Neural cell (in vitro differentiated cells): ENCODE data around the gene STRAP. TPM values are rescaled to one million over a fixed set of nuclear protein-coding genes. Genes with fewer than 3 reads are reported as not detected.

Experiments
- H2AFZ ChIP-seq: fragments of 200-600, 300-800 bp; sonication (generic), shearing (Covaris generic); 2 replicates; pipeline ENCODE4 v1.6.0; 2014; ENCODE audit warnings: low read depth, mild to moderate bottlenecking, antibody characterized with exemption, low read length, moderate library complexity
- H3F3A ChIP-seq: fragments of 200-600 bp; shearing (Covaris generic); 2 replicates; pipeline ENCODE4 v1.6.1; 2016; ENCODE audit warnings: mild to moderate bottlenecking, moderate library complexity, mixed read lengths, antibody characterized with exemption, low read length; ENCODE audit not compliant: insufficient read depth, poor library complexity, severe bottlenecking
- H3K27ac ChIP-seq: fragments of 200-600, 300-800 bp; sonication (generic), shearing (Covaris generic); 2 replicates; pipeline ENCODE4 v1.5.1; 2014; ENCODE audit warnings: mild to moderate bottlenecking, low read length, moderate library complexity
- H3K27me3 ChIP-seq: fragments of 300-800, 200-600 bp; sonication (generic), shearing (Covaris generic); 2 replicates; pipeline ENCODE4 v1.6.0; 2014; ENCODE audit warnings: mild to moderate bottlenecking, low read depth, low read length, moderate library complexity; ENCODE audit not compliant: insufficient read depth
- H3K36me3 ChIP-seq: fragments of 300-800, 200-600 bp; sonication (generic), shearing (Covaris generic); 2 replicates; pipeline ENCODE4 v1.5.1; 2014; ENCODE audit warnings: mild to moderate bottlenecking, antibody characterized with exemption, low read length, moderate library complexity; ENCODE audit not compliant: insufficient read depth
- H3K4me2 ChIP-seq: fragments of 300-800, 200-600 bp; sonication (generic), shearing (Covaris generic); 2 replicates; pipeline ENCODE4 v1.6.0; 2014; ENCODE audit warnings: mild to moderate bottlenecking, low read length
- H3K4me3 ChIP-seq: fragments of 300-800, 200-600 bp; sonication (generic), shearing (Covaris generic); 2 replicates; pipeline ENCODE4 v1.5.1; 2014; ENCODE audit warnings: mild to moderate bottlenecking, low read length, moderate library complexity
- H3K79me2 ChIP-seq: fragments of 200-600 bp; shearing (Covaris generic); replicated peaks from 2 replicates; pipeline ENCODE4 v1.6.0; 2014; ENCODE audit warnings: mild to moderate bottlenecking, low read length, moderate library complexity; ENCODE audit not compliant: insufficient read depth
- H3K9ac ChIP-seq: fragments of 300-800, 200-600 bp; sonication (generic), shearing (Covaris generic); 2 replicates; pipeline ENCODE4 v1.6.1; 2016; ENCODE audit warnings: mild to moderate bottlenecking, low read length, mixed read lengths
- H3K9me2 ChIP-seq: fragments of 200-600 bp; shearing (Covaris generic); 2 replicates; pipeline ENCODE4 v1.6.1; 2016; ENCODE audit warnings: mild to moderate bottlenecking, low read length, mixed read lengths; ENCODE audit not compliant: insufficient read depth
- H3K9me3 ChIP-seq: fragments of 200-600, 300-800 bp; sonication (generic), shearing (Covaris generic); 2 replicates; pipeline ENCODE4 v1.6.1; 2016; ENCODE audit warnings: mild to moderate bottlenecking, mixed run types, low read length, moderate library complexity, mixed read lengths
- H4K20me1 ChIP-seq: fragments of 200-600 bp; shearing (Covaris generic); 2 replicates; pipeline ENCODE4 v1.6.1; 2016; ENCODE audit warnings: mild to moderate bottlenecking, mixed run types; ENCODE audit not compliant: insufficient read depth
- CTCF ChIP-seq: fragments of 450-650 bp; IDR thresholded peaks from 2 replicates; pipeline ENCODE4 v1.5.1; 2014; ENCODE audit warnings: antibody characterized with exemption, mild to moderate bottlenecking, moderate library complexity; ENCODE audit not compliant: poor library complexity, severe bottlenecking
- EP300 ChIP-seq: fragments of 450-650 bp; conservative IDR thresholded peaks from 2 replicates; pipeline ENCODE4 v1.6.1; 2014; ENCODE audit warnings: antibody characterized with exemption, mild to moderate bottlenecking, moderate library complexity; ENCODE audit not compliant: poor library complexity, severe bottlenecking
- EZH2 ChIP-seq: fragments of 200-600, 300-800 bp; shearing (Covaris generic), sonication (generic); IDR thresholded peaks from 2 replicates; pipeline ENCODE4 v1.6.1; 2014; ENCODE audit warnings: antibody characterized with exemption, low read length, borderline replicate concordance, mild to moderate bottlenecking; ENCODE audit not compliant: insufficient read depth, poor library complexity, severe bottlenecking
- MXI1 ChIP-seq: fragments of 450-650 bp; conservative IDR thresholded peaks from 2 replicates; pipeline ENCODE4 v1.6.1; 2014; ENCODE audit warnings: antibody characterized with exemption, mild to moderate bottlenecking; ENCODE audit not compliant: poor library complexity, severe bottlenecking
- POLR2AphosphoS5 ChIP-seq: IDR thresholded peaks from 2 replicates; pipeline ENCODE4 v1.6.1; 2012
- RAD21 ChIP-seq: fragments of 450-650 bp; conservative IDR thresholded peaks from 2 replicates; pipeline ENCODE4 v1.6.1; 2014; ENCODE audit warnings: antibody characterized with exemption, mild to moderate bottlenecking, moderate library complexity
- REST ChIP-seq: IDR thresholded peaks from 2 replicates; pipeline ENCODE4 v1.6.1; 2012; ENCODE audit warnings: borderline replicate concordance
- SMC3 ChIP-seq: fragments of 450-650 bp; conservative IDR thresholded peaks from 2 replicates; pipeline ENCODE4 v1.6.1; 2014; ENCODE audit warnings: antibody characterized with exemption, mild to moderate bottlenecking, moderate library complexity; ENCODE audit not compliant: poor library complexity
- TAF1 ChIP-seq: IDR thresholded peaks from 2 replicates; pipeline ENCODE4 v1.6.1; 2012; ENCODE audit warnings: low read depth
- polyA plus RNA-seq: library from polyadenylated mRNA; depleted of rRNA; stranded (reverse); fragments of >200 nt; gene quantifications from 2 replicates; pipeline ENCODE4 v1.2.3, GENCODE V29; 2014

Gene STRAP
- polyA plus RNA-seq, 1 donor from 2014 or later: 213 TPM

- no peak overlapping the region for H2AFZ ChIP-seq
- TF ChIP-seq MXI1: no peak
- TF ChIP-seq TAF1: no peak
- TF ChIP-seq EZH2: no peak
- TF ChIP-seq EP300: no peak
- no peak for TF ChIP-seq POLR2AphosphoS5
- TF ChIP-seq REST: no peak
- no peak for TF ChIP-seq RAD21
- no peak for TF ChIP-seq SMC3
- no peak for TF ChIP-seq CTCF
- no peaks in the 10 kb centered on the region for H3F3A ChIP-seq
- no peak overlapping the region for H3K27ac ChIP-seq
- H3K4me3 ChIP-seq: no peak overlapping the region
- H3K9ac ChIP-seq: no peak overlapping the region
- H3K27me3 ChIP-seq: no peaks in the 10 kb centered on the region
- H3K79me2 ChIP-seq: no peaks in the 10 kb centered on the region
- no peak overlapping the region for H3K4me2 ChIP-seq
- H4K20me1 ChIP-seq: no peaks in the 10 kb centered on the region
- H3K36me3 ChIP-seq: no peaks in the 10 kb centered on the region
- no peaks in the 10 kb centered on the region for H3K9me2 ChIP-seq
- H3K9me3 ChIP-seq: no peaks in the 10 kb centered on the region
Observed at GRCh38 chr12:15842108-15842507, 40.1 kb upstream of the STRAP start.

- Histone ChIP-seq H3K4me2 (no peak overlapping the region), H3K27ac (no peak overlapping the region), H3K79me2 (no peaks in the 10 kb centered on the region), H4K20me1 (no peaks in the 10 kb centered on the region), H3K9me2 (no peaks in the 10 kb centered on the region), H3F3A (no peaks in the 10 kb centered on the region), H3K9ac (no peak overlapping the region), H3K36me3 (no peaks in the 10 kb centered on the region), H3K27me3 (no peaks in the 10 kb centered on the region), H3K9me3 (no peaks in the 10 kb centered on the region), H3K4me3 (no peak overlapping the region), H2AFZ (no peak overlapping the region)
- TF ChIP-seq TAF1 (no peak), MXI1 (no peak), EZH2 (no peak), SMC3 (no peak), CTCF (no peak), EP300 (no peak), RAD21 (no peak), REST (no peak), POLR2AphosphoS5 (no peak)
Observed at GRCh38 chr12:15846887-15847286, 35.3 kb upstream of the STRAP start.
